Effector memory CD4-positive, alpha-beta T cell (primary cell): ENCODE measurements around the gene RASSF8.

Source experiments
- DNase-seq, 3 donors: peaks; one replicate each; pipeline ENCODE4 v3.0.0-alpha.2; 2020
- H3K27ac ChIP-seq: 2 replicates; pipeline ENCODE4 v1.7.0; 2013; ENCODE audit warnings: mild to moderate bottlenecking, low read length, moderate library complexity; ENCODE audit not compliant: insufficient read depth, poor library complexity, severe bottlenecking
- H3K27me3 ChIP-seq: replicated peaks from 2 replicates; pipeline ENCODE4 v1.7.0; 2013; ENCODE audit warnings: mild to moderate bottlenecking, low read length; ENCODE audit not compliant: insufficient read depth, control insufficient read depth, poor library complexity, severe bottlenecking
- H3K36me3 ChIP-seq: 2 replicates; pipeline ENCODE4 v1.7.0; 2013; ENCODE audit warnings: mild to moderate bottlenecking, low read length, moderate library complexity; ENCODE audit not compliant: control insufficient read depth, insufficient read depth
- H3K4me1 ChIP-seq: 2 replicates; pipeline ENCODE4 v1.7.0; 2013; ENCODE audit warnings: low read length, mild to moderate bottlenecking; ENCODE audit not compliant: control insufficient read depth, insufficient read depth, poor library complexity, severe bottlenecking
- H3K4me3 ChIP-seq: 2 replicates; pipeline ENCODE4 v1.7.0; 2013; ENCODE audit warnings: low read length, low read depth, mild to moderate bottlenecking; ENCODE audit not compliant: insufficient read depth, poor library complexity, severe bottlenecking
- H3K9me3 ChIP-seq: 2 replicates; pipeline ENCODE4 v1.7.0; 2013; ENCODE audit warnings: mild to moderate bottlenecking, low read length, moderate library complexity; ENCODE audit not compliant: control insufficient read depth
- total RNA-seq, 3 donors: gene quantifications; one replicate each; lab custom pipeline; 2026; lab: John Stamatoyannopoulos, UW

RASSF8 gene, protein sequence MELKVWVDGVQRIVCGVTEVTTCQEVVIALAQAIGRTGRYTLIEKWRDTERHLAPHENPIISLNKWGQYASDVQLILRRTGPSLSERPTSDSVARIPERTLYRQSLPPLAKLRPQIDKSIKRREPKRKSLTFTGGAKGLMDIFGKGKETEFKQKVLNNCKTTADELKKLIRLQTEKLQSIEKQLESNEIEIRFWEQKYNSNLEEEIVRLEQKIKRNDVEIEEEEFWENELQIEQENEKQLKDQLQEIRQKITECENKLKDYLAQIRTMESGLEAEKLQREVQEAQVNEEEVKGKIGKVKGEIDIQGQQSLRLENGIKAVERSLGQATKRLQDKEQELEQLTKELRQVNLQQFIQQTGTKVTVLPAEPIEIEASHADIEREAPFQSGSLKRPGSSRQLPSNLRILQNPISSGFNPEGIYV
- total RNA-seq = 0 to 0.58 (median 0) reads per million in 3 donors

DNA sequence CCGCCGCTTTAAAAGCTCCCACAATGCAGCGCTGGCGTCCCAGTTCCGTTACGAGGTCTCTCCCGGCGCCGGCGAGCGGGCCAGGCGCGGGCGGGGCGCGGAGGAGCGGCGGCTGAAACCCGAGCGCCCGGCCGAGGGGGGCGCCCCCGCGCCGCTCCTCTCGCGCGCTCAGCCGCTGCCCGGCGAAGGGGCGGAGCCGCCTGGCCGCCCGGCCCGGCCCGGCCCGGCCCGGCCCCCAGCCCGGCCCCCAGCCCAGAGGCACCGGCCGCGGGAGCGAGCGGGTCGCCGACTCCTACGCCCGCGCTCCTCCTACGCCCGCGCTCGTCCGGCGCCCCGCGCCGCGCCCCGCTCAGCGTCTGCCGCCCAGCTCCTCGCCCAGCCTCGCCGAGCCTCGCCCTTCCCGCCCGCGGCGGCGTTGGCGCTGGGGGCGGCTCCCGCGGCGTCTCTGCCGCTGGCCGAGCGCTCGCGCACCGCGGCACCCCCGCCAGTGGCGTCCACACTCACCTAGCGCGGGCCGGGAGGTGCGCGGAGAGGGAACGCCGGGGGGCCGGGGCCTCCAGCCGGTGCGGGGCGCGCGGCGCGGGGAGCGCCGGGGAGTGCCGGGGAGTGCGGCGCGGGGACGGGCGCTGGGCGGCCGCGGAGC lies at the start of gene RASSF8:
TSS of gene RASSF8 (plus strand) at position 255 of the 643 bp plus-strand sequence. CDS start 96,662 bp downstream, outside the sequence.
- Histone ChIP-seq H3K4me1 (peaks cover 9% of the 10 kb centered on the region), H3K27me3 (peaks cover 11% of the 10 kb centered on the region), H3K9me3 (no peaks in the 10 kb centered on the region), H3K36me3 (no peaks in the 10 kb centered on the region), H3K27ac (no peak within 1 kb of the TSS), H3K4me3 (peak within 1 kb of the TSS; percentile 42)
- no peak for DNase-seq

DNA sequence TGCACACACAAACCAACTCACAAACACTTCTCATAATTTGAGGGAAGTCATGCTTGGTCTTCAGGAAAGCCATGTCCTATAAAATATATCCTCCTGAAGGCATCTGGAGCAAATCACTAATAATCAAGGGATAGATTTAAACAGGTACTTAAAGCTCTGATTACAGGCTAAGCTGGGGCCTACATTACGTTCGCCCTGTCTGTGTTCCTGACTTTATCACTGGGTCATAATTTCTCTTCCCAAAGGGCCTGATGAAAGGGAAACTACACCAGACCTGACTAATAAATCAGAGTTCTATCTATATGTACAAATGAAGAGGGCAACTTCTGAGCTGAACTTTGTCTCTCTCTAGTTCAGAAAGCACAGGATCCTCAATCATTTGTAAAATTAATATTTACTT lies 43.9 kb upstream of the RASSF8 start:
- Histone ChIP-seq H3K4me3 (no peak overlapping the region), H3K36me3 (no peaks in the 10 kb centered on the region), H3K9me3 (no peaks in the 10 kb centered on the region), H3K27me3 (no peaks in the 10 kb centered on the region), H3K4me1 (no peaks in the 10 kb centered on the region), H3K27ac (no peak overlapping the region)
- DNase-seq = no peak

DNA sequence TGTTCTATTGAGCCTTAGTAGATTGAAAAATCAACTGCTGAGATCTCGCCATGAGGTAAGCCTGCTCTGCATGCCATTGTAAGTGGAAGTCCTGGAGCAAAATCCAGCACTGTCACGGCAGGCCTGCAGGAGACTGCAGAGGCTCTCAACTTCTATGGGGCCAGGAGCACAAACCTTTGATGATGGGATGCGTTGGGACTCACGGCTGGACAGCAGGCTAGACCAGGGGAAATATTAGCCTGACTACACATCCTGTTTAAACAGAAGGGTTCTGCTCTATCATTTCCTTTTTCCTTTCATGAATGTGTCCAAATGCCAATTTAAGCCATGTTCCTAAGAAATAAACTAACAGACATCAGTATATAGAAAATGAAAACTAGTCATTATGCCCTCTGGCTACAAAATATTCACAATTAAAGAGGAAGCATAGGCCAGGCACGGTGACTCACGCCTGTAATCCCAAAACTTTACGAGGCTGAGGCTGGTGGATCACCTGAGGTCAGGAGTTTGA lies 33.9 kb upstream of the RASSF8 start:
- DNase-seq = no peak
- Histone ChIP-seq H3K4me3 (no peak overlapping the region), H3K36me3 (no peaks in the 10 kb centered on the region), H3K9me3 (no peaks in the 10 kb centered on the region), H3K27me3 (no peaks in the 10 kb centered on the region), H3K4me1 (no peaks in the 10 kb centered on the region), H3K27ac (no peak overlapping the region)

DNA sequence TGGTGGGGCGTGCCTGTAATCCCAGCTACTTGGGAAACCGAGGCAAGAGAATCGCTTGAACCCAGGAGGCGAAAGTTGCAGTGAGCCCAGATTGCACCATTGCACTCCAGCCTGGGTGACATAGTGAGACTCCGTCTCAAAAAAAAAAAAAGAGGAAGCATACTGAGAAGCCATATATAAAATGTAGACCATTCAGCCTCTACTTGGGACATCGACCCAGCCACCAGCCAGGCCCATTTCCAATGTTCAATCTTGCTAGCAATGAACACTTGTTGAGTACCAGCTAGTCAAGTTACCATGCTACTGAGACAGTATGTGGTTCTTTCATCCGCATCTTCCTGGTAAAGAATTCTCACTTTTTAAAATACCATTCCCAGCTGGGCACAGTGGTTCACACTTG lies 33.4 kb upstream of the RASSF8 start:
- H3K4me1 ChIP-seq = no peaks in the 10 kb centered on the region
- no peaks in the 10 kb centered on the region for H3K9me3 ChIP-seq
- DNase-seq = no peak
- H3K36me3 ChIP-seq = no peaks in the 10 kb centered on the region
- no peaks in the 10 kb centered on the region for H3K27me3 ChIP-seq
- H3K27ac ChIP-seq = no peak overlapping the region
- no peak overlapping the region for H3K4me3 ChIP-seq

DNA sequence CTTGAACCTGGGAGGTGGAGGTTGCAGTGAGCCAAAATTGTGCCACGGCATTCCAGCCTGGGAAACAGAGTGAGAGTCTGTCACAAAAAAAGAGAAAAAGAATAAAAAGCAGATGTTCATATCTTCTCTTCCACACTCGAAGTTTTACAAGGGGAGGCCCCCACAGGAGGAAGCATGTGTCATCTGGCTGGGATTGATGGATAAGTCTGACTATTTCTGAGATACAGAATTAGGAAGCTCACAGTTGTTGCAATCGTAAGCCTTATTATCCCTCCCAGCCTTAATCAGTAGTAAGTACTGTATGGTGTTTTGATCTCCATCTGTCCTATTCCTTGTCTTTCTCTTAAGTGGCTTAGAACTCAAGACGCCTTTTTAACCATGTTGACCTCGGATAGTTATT lies 31.9 kb upstream of the RASSF8 start:
- no peaks in the 10 kb centered on the region for H3K4me1 ChIP-seq
- no peaks in the 10 kb centered on the region for H3K9me3 ChIP-seq
- no peaks in the 10 kb centered on the region for H3K36me3 ChIP-seq
- H3K27ac ChIP-seq = no peak overlapping the region
- H3K27me3 ChIP-seq = no peaks in the 10 kb centered on the region
- no peak for DNase-seq
- H3K4me3 ChIP-seq = no peak overlapping the region

DNA sequence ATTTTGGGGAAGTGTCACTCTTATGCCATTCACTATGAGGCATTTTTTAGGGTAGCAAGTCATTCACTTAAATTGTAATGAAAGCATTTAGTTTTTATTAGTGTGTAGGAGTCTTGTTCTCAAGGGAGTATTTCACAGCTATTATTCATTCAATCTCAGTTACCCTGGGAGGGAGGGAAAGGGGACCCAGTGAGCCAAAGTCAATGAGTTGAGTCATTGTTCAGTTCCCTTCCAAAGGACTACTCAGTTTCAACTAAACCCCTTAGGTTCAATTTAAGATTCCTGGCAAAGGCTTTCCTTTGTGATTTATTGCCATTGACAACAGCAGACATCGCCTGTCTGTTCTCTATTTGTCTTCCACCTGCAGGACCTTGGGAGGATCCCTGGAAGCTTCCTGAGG lies 29.3 kb upstream of the RASSF8 start:
- H3K9me3 ChIP-seq = no peaks in the 10 kb centered on the region
- H3K4me1 ChIP-seq = no peaks in the 10 kb centered on the region
- no peaks in the 10 kb centered on the region for H3K36me3 ChIP-seq
- no peak for DNase-seq
- H3K4me3 ChIP-seq = no peak overlapping the region
- H3K27ac ChIP-seq = no peak overlapping the region
- H3K27me3 ChIP-seq = no peaks in the 10 kb centered on the region

DNA sequence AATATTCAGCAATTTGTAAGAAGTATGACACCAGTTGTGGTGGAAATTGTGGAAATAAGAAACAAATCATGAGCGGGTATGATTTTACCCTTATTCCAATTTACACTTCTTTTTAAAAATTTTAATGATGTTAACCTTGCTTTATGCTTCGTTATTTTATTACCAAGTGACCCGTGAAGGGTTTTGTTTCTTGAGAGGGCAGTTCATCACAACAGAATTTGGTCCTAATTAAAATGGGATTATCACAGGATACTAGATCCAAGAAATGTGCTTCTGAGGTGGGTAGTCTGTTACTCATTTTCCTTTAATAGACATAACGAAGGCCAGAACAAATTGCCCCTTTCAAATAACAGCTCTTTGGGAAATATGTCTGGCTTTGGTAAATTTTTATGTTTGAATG lies 25.5 kb upstream of the RASSF8 start:
- H3K36me3 ChIP-seq = no peaks in the 10 kb centered on the region
- H3K27ac ChIP-seq = no peak overlapping the region
- H3K4me1 ChIP-seq = no peaks in the 10 kb centered on the region
- no peaks in the 10 kb centered on the region for H3K27me3 ChIP-seq
- no peak overlapping the region for H3K4me3 ChIP-seq
- no peaks in the 10 kb centered on the region for H3K9me3 ChIP-seq
- DNase-seq = no peak

DNA sequence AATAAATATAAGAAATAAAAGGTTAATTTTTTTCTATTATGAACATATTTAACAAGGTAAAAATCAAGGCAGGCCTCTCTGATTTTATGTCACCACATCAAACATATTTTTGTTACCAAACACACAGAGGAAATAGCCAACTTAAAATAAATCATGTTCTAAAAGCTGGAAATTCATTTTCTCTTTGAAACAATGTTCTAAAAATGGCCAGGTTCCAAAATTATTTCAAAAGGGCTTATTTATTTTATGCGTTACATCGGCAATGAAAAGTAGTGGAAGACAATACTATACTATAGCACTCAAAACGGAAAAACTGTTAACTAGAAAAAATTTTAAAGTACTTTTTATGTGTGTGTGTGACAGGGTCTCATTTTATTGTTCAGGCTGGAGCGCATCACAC lies 24.0 kb upstream of the RASSF8 start:
- Histone ChIP-seq H3K27ac (no peak overlapping the region), H3K9me3 (no peaks in the 10 kb centered on the region), H3K4me1 (no peaks in the 10 kb centered on the region), H3K36me3 (no peaks in the 10 kb centered on the region), H3K4me3 (no peak overlapping the region), H3K27me3 (no peaks in the 10 kb centered on the region)
- no peak for DNase-seq

DNA sequence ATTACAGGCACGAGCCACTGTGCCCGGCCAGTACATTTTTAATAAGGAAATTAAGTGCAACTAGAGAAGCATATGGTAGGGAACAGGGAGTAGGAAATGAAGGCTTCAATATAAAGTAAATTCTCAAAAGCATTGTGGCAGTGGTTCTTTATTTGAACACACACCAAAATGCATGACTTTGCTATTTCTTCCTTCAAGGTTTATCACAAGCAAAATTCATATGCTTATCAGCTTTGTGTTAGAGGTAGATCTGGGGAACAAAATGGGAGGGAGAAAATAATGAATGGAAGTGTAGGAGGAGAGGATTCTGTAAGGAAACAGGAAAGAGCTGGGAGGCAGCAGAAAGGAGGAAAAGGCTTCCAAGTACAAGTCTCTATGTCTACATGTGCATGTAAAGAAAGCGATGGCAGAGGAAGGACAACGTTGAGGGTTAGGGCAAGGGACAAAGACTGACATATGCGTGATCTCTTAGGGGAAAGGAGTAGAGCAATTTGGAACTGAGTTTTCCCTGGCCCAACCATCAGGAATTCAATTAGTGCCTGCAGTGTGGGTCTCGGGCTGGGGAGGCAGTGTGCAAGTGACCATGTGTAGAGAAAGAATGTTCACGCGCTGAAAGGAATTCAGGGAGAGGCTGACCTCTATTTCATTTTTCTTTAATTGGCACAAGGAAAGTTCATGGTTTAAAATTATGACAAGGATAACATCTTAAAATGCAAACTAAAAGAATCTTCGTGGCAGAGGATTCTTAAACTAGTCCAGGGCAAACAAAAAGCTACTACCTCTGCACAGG lies 22.9 kb upstream of the RASSF8 start:
- no peak for DNase-seq
- Histone ChIP-seq H3K27ac (no peak overlapping the region), H3K9me3 (no peaks in the 10 kb centered on the region), H3K36me3 (no peaks in the 10 kb centered on the region), H3K27me3 (no peaks in the 10 kb centered on the region), H3K4me1 (no peaks in the 10 kb centered on the region), H3K4me3 (no peak overlapping the region)
